ENCODE results near the gene NOS3. TPM values are rescaled to one million over a fixed set of nuclear protein-coding genes. Genes with fewer than 3 reads are reported as not detected.

Gene NOS3
- 0.15 and 0.41 TPM in 2 replicates for polyA plus RNA-seq (2012; rRNA removed)
- 0.01 and 0.24 TPM in 2 replicates for polyA plus RNA-seq (2012; cell fraction: cytosol; rRNA removed)
- 0.09 and 0.13 TPM in 2 replicates for polyA plus RNA-seq (2012; cell fraction: nucleus; rRNA removed)

- H3K9me3 ChIP-seq = no peaks in the 10 kb centered on the region
- H3K4me2 ChIP-seq = no peak within 1 kb of the TSS
- no peaks in the 10 kb centered on the region for H3F3A ChIP-seq (replicated peaks; ENCODE audit: insufficient read depth)
- H3K9ac ChIP-seq = no peak within 1 kb of the TSS
- no peaks in the 10 kb centered on the region for H4K20me1 ChIP-seq (ENCODE audit: insufficient read depth)
- ChIA-PET CTCF (interaction anchor here (0.6 to 7.8 kb wide), 15 partner anchors 11 to 213 kb away, joined by 3 to 205 read pairs (median 17); no protein-coding TSS in a partner anchor), POLR2A (interaction anchor here (2.3 kb wide), 1 partner anchor 19 kb away, joined by 8 read pairs; no protein-coding TSS in a partner anchor)
- H3K27me3 ChIP-seq (ENCODE audit: insufficient read depth) = peaks cover 13% of the 10 kb centered on the region; the same call in 1 of the 2 replicates
- no peak for TF ChIP-seq FOXJ3 (CRISPR knock-in tag; IDR thresholded peaks at IDR 0.05)
- TF ChIP-seq RCOR1 (IDR thresholded peaks at IDR 0.05; ENCODE audit: low read length) = no peak
- no peak for TF ChIP-seq RXRA (IDR thresholded peaks at IDR 0.05; ENCODE audit: borderline replicate concordance, low read depth)
- no peak for TF ChIP-seq POLR2AphosphoS5 (IDR thresholded peaks at IDR 0.05; ENCODE audit: low read depth, low read length)
- TF ChIP-seq MEF2A (IDR thresholded peaks at IDR 0.05; ENCODE audit: borderline replicate concordance, low read depth) = no peak
- TF ChIP-seq, protein P1, sequence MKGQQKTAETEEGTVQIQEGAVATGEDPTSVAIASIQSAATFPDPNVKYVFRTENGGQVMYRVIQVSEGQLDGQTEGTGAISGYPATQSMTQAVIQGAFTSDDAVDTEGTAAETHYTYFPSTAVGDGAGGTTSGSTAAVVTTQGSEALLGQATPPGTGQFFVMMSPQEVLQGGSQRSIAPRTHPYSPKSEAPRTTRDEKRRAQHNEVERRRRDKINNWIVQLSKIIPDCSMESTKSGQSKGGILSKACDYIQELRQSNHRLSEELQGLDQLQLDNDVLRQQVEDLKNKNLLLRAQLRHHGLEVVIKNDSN (IDR thresholded peaks at IDR 0.05; ENCODE audit: borderline replicate concordance, low read depth) = no peak
- no peaks in the 10 kb centered on the region for H3K79me2 ChIP-seq (ENCODE audit: insufficient read depth)
- no peak within 1 kb of the TSS for H3K4me3 ChIP-seq (ENCODE audit: low read depth in 2 of 2, low read length in 1 of 2)
- H3K4me1 ChIP-seq (ENCODE audit: control insufficient read depth in 1 of 2, insufficient read depth in 2 of 2, low read depth in 1 of 2, low read length in 1 of 2) = peaks cover 0 to 43% of the 10 kb centered on the region in 2 experiments; a peak in 2 of 4 replicates
- H3K36me3 ChIP-seq (replicated peaks in 1 of 2; ENCODE audit: control insufficient read depth in 1 of 2, insufficient read depth in 2 of 2, low read length in 1 of 2) = no peaks in the 10 kb centered on the region
- no peak within 1 kb of the TSS for H2AFZ ChIP-seq (ENCODE audit: low read depth)
- WGBS (ENCODE audit: low lambda C conversion rate) = 69% methylated on average over 12 of the region's 12 CpGs
- peak within 1 kb of the TSS in 1 of 2 experiments; percentile 86; a peak in 2 of 4 replicates for H3K27ac ChIP-seq (ENCODE audit: low read depth in 2 of 2, low read length in 1 of 2)
- no peak for DNase-seq
- no peaks in the 10 kb centered on the region for H3K9me2 ChIP-seq
These were observed at the start of gene NOS3 for GRCh38 chr7:150990416-150991186. TSS of gene NOS3 (plus strand) at chr7:150991017. CDS start at chr7:150993804, 2,787 bp downstream.

GRCh38 chr7:150941351-150942000, 49.3 kb upstream of the NOS3 start:
- no peaks in the 10 kb centered on the region for H3K36me3 ChIP-seq (replicated peaks in 1 of 2; ENCODE audit: control insufficient read depth in 1 of 2, insufficient read depth in 2 of 2, low read length in 1 of 2)
- no peak overlapping the region for H3K4me3 ChIP-seq (ENCODE audit: low read depth in 2 of 2, low read length in 1 of 2)
- no peak overlapping the region for H2AFZ ChIP-seq (ENCODE audit: low read depth)
- H3K4me1 ChIP-seq (ENCODE audit: control insufficient read depth in 1 of 2, insufficient read depth in 2 of 2, low read depth in 1 of 2, low read length in 1 of 2) = peaks cover 0 to 78% of the 10 kb centered on the region in 2 experiments; a peak in 2 of 4 replicates
- H3K9me2 ChIP-seq = no peaks in the 10 kb centered on the region
- H3F3A ChIP-seq (replicated peaks; ENCODE audit: insufficient read depth) = no peaks in the 10 kb centered on the region
- no peaks in the 10 kb centered on the region for H4K20me1 ChIP-seq (ENCODE audit: insufficient read depth)
- no peak overlapping the region for H3K4me2 ChIP-seq
- peaks cover 13% of the 10 kb centered on the region; the same call in 1 of the 2 replicates for H3K27me3 ChIP-seq (ENCODE audit: insufficient read depth)
- peak overlapping the region in 1 of 2 experiments; percentile 82; a peak in 2 of 4 replicates for H3K27ac ChIP-seq (ENCODE audit: low read depth in 2 of 2, low read length in 1 of 2)
- no peaks in the 10 kb centered on the region for H3K79me2 ChIP-seq (ENCODE audit: insufficient read depth)
- DNase-seq = no peak
- CTCF ChIA-PET = interaction anchor here (0.7 to 3.4 kb wide), 10 partner anchors 9 to 48 kb away, joined by 3 to 26 read pairs (median 6); no protein-coding TSS in a partner anchor
- H3K9me3 ChIP-seq = no peaks in the 10 kb centered on the region
- TF ChIP-seq MEF2A (IDR thresholded peaks at IDR 0.05; ENCODE audit: borderline replicate concordance, low read depth) (no peak), RCOR1 (IDR thresholded peaks at IDR 0.05; ENCODE audit: low read length) (no peak), SIN3A (IDR thresholded peaks at IDR 0.05; ENCODE audit: borderline replicate concordance, low read depth, low read length) (no peak), FOSL2 (IDR thresholded peaks at IDR 0.05; ENCODE audit: borderline replicate concordance, low read depth) (no peak), YY1 (IDR thresholded peaks at IDR 0.05; ENCODE audit: low read depth) (no peak)
- TF ChIP-seq, protein P1 (IDR thresholded peaks at IDR 0.05; ENCODE audit: borderline replicate concordance, low read depth) = no peak
- H3K9ac ChIP-seq = no peak overlapping the region
- POLR2A ChIA-PET = interaction anchor here (1.0 to 2.0 kb wide), 3 partner anchors 11 to 40 kb away, joined by 3 to 7 read pairs (median 7); no protein-coding TSS in a partner anchor
- 72% methylated on average over 15 of the region's 15 CpGs for WGBS (ENCODE audit: low lambda C conversion rate)
